ENCODE results near the gene S100A1.

Gene S100A1

GRCh38 chr1:153602749-153603148 is 25.5 kb upstream of the S100A1 start:
- no peak for TF ChIP-seq ZNF274 (IDR thresholded peaks at IDR 0.05; ENCODE audit: low read depth, low read length)
- H3K4me3 ChIP-seq (ENCODE audit: low read length), result no peak overlapping the region

DNA sequence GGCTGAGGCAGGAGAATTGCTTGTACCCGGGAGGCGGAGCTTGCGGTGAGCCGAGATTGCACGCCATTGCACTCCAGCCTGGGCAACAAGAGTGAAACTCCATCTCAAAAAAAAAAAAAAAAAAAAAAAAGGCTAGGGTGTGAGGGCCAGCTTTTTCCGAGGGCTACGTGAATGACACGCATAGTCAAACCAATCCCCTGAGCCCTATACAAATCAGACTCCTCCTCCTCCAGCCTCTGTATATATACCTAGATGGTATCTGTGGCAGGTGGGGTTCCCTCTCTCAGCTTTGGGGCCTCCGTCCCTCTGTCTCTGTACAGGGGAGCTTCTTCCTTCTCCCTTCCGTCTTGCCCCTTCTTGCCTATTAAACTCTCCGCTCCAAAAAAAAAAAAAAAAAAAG is 22.0 kb upstream of the S100A1 start:
- no peak overlapping the region for H3K4me3 ChIP-seq (ENCODE audit: low read length)
- no peak for TF ChIP-seq ZNF274 (IDR thresholded peaks at IDR 0.05; ENCODE audit: low read depth, low read length)

DNA sequence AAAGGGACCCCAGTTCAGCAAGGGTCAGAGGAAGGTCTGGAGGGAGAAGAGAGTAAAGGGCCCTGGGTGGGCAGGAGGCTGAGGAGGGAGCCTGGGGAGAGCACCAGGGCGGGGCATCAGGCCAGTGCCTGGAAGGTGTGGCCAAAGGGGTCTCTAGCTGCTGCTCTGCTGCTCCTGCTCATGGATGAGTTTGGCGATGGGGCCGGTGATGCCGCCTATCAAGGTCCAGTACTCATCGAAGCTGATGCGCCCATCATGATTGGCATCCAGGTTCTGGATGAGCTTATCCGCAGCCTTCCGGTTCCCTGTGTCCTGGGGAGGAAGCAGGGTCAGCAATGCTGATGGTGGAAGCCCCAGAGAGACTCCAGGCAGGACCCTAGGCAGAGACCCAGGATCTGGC is 20.9 kb upstream of the S100A1 start:
- TF ChIP-seq ZNF274 (IDR thresholded peaks at IDR 0.05; ENCODE audit: low read depth, low read length), result no peak
- H3K4me3 ChIP-seq (ENCODE audit: low read length), result no peak overlapping the region

GRCh38 chr1:153608089-153608682 is 20.0 kb upstream of the S100A1 start:
- no peak for TF ChIP-seq ZNF274 (IDR thresholded peaks at IDR 0.05; ENCODE audit: low read depth, low read length)
- H3K4me3 ChIP-seq (ENCODE audit: low read length), result no peak overlapping the region

GRCh38 chr1:153608742-153609584 is 19.3 kb upstream of the S100A1 start:
- no peak overlapping the region for H3K4me3 ChIP-seq (ENCODE audit: low read length)
- no peak for TF ChIP-seq ZNF274 (IDR thresholded peaks at IDR 0.05; ENCODE audit: low read depth, low read length)

GRCh38 chr1:153609585-153609907 is 18.7 kb upstream of the S100A1 start:
- H3K4me3 ChIP-seq (ENCODE audit: low read length), result no peak overlapping the region
- TF ChIP-seq ZNF274 (IDR thresholded peaks at IDR 0.05; ENCODE audit: low read depth, low read length), result no peak

DNA sequence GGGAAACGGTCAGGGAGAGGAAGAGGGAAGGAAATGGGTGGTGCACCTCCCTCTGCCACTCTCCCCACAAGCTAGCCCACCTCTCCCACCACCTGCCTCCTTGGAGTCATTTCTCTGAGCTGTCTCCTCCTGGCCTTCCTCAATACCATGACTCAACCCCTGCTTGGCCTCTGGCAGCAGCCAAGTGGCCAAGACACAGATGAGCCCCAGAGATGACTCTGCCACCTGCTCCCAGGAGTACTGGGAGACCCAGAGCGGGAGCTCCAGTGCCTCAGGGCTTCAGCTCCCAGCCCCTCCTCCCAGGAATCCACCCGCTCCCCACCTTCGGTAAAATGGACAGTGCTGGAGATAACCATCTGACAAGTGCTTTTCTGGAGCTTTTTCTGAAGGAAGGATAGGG is 17.9 kb upstream of the S100A1 start:
- TF ChIP-seq ZNF274 (IDR thresholded peaks at IDR 0.05; ENCODE audit: low read depth, low read length), result no peak
- no peak overlapping the region for H3K4me3 ChIP-seq (ENCODE audit: low read length)

GRCh38 chr1:153610811-153611301 is 17.4 kb upstream of the S100A1 start:
- H3K4me3 ChIP-seq (ENCODE audit: low read length), result no peak overlapping the region
- TF ChIP-seq ZNF274 (IDR thresholded peaks at IDR 0.05; ENCODE audit: low read depth, low read length), result no peak

DNA sequence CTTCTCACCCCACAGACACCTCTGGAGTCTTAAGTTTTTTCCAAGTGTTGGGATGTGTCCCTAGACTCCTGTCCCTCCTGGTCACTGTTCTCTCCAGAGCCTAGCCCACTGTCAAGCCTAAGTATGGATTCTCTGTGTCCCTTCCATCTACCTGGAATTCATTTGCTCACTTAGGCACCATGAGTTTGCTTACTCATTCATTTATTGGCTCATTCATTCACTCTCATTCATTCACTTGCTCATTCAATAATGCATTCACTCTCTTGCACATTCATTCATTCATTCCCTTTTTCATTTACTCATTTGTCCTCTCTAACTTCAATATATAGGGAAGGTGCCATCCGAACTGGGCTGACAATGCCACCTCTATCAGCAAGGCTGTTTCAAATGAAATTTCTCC is 16.9 kb upstream of the S100A1 start:
- TF ChIP-seq ZNF274 (IDR thresholded peaks at IDR 0.05; ENCODE audit: low read depth, low read length), result no peak
- H3K4me3 ChIP-seq (ENCODE audit: low read length), result no peak overlapping the region

GRCh38 chr1:153612111-153612754 is 16.0 kb upstream of the S100A1 start:
- H3K4me3 ChIP-seq (ENCODE audit: low read length), result no peak overlapping the region
- TF ChIP-seq ZNF274 (IDR thresholded peaks at IDR 0.05; ENCODE audit: low read depth, low read length), result no peak

GRCh38 chr1:153612755-153613331 is 15.4 kb upstream of the S100A1 start, which contains the start of gene S100A16:
S100A16 (minus strand) TSS chr1:153613137; CDS start chr1:153608151, 4,986 bp downstream.
- H3K4me3 ChIP-seq (ENCODE audit: low read length), result no peak within 1 kb of the TSS
- no peak for TF ChIP-seq ZNF274 (IDR thresholded peaks at IDR 0.05; ENCODE audit: low read depth, low read length)

GRCh38 chr1:153613406-153613805 is 14.8 kb upstream of the S100A1 start:
- no peak overlapping the region for H3K4me3 ChIP-seq (ENCODE audit: low read length)
- no peak for TF ChIP-seq ZNF274 (IDR thresholded peaks at IDR 0.05; ENCODE audit: low read depth, low read length)

- TF ChIP-seq ZNF274 (IDR thresholded peaks at IDR 0.05; ENCODE audit: low read depth, low read length), result no peak
These were observed 13.9 kb upstream of the S100A1 start for GRCh38 chr1:153614189-153614900.

DNA sequence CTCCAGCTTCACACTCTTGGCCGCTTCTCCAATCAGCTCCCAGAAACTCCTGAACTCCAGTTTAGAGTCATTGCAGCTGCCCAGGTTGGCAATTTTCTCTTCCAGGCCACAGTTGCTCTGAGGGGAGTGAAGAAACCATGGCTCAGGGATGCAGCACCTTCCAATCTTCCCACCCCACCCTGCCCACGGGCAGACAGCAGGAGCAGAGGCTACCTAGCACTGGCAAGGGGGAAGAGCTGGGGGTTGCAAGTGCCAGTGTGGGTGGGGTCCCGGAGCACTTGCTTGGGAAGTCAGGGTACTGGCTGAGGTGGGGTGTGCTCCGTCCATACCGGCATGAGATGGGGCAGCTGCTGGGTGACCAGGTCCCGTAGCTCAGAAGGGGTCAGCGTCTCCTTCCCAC is 13.3 kb upstream of the S100A1 start:
- H3K4me3 ChIP-seq (ENCODE audit: low read length), result no peak overlapping the region
- no peak for TF ChIP-seq ZNF274 (IDR thresholded peaks at IDR 0.05; ENCODE audit: low read depth, low read length)

More at GRCh38 chr1:153614189-153614900, 13.9 kb upstream of the S100A1 start:
- no peak overlapping the region for H3K4me3 ChIP-seq (ENCODE audit: low read length)

All from GM08714 (cell line).